ENCODE measurements around the gene XPR1. TPM values are rescaled to one million over a fixed set of nuclear protein-coding genes. Genes with fewer than 3 reads are reported as not detected.
A peak's percentile ranks its signal among the peaks of the same experiment; 100 is the strongest.

The XPR1 gene
- total and polyA plus RNA-seq, 2 of the 8 experiments (the other 6 are each of a cell fraction or from before 2014, with no cell fraction given) = 28.6 to 43.9 TPM

DNA sequence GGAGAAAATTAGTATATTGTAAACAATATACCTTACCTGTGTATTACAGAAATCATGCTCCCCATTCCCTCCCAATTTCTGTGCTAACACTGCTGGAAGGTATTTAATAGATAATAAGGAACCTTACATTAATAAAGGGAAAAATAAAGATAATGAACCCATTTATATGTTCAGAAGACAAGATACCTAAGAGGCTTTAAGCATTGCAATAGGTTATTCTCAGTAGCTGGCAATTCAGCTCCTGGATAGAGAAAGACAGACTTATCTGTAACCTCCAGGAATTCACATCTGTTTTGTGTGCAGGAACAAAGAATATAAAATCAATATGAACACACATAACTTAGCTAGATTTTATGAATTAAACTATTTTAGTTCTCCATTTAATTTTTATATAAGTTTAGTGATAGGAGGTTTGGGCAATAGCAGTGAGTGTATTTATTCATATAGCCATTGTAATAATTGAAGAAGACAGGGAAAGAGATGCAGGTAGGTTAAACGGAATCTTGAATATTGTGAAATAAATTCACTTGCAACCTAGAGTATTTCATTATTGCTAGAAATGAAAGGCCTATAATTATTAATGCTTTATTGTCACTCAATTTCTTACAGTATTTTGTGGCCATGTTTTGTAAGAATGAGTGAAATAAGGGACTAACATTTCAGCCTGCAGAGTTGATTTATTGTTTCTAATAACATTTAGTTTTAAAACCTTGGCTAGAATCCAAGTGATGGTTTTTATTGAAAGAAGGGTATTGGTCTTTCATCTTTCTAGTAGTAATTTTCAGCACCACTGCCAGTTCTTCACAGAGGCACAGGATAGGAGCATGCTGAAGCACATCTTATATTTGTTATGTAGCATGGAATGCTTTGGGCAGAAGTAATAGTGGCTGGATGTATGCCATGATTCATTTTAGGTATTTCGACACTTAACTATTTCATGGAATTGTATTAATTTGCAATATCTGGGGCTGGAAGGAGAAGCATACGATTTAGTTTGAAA lies 1.5 kb downstream of the XPR1 start:
- FAIRE-seq = no peak
- POLR2A ChIA-PET (ENCODE audit: partially characterized antibody) = interaction anchor here (1.1 to 1.5 kb wide), 3 partner anchors 8 to 278 kb away, joined by 3 to 7 read pairs (median 5); no protein-coding TSS in a partner anchor
- H3K27ac ChIP-seq (ENCODE audit: low read depth, low read length) = no peak overlapping the region

More for the DNA sequence above, 1.5 kb downstream of the XPR1 start:
- 64% methylated on average over 3 of the region's 3 CpGs; no CpG with 5 or more reads in 1 of the 2 experiments for WGBS, 2 experiments (ENCODE audit: extremely low coverage in 1 of 2, insufficient coverage in 1 of 2, insufficient read length in 1 of 2, insufficient replicate concordance in 2 of 2, low coverage in 1 of 2, low lambda C conversion rate in 2 of 2, missing lambda C conversion rate in 1 of 2)
- DNase-seq (ENCODE audit: low read depth in 1 of 2, low spot score in 2 of 2) = no peak
- H3K36me3 ChIP-seq (ENCODE audit: control insufficient read depth in 2 of 4, insufficient read depth in 4 of 4, low read length in 3 of 4) = no peaks in the 10 kb centered on the region
- H3K23ac ChIP-seq (ENCODE audit: insufficient read length) = no peak overlapping the region
- CTCF ChIA-PET (ENCODE audit: partially characterized antibody) = interaction anchor here (0.8 to 1.7 kb wide), 2 partner anchors 19 to 229 kb away, joined by 3 to 5 read pairs; no protein-coding TSS in a partner anchor
- H3K18ac ChIP-seq (ENCODE audit: extremely low read depth, low read length) = no peak overlapping the region
- H3K4me2 ChIP-seq (ENCODE audit: insufficient read depth in 1 of 2, low read depth in 2 of 2, low read length in 2 of 2) = peak overlapping the region; percentile 25 to 76
- no peaks in the 10 kb centered on the region for H3K27me3 ChIP-seq (replicated peaks in 1 of 4; ENCODE audit: control insufficient read depth in 3 of 4, extremely low read depth in 1 of 4, insufficient read depth in 3 of 4, low read length in 3 of 4)
- no peaks in the 10 kb centered on the region for H3K4me1 ChIP-seq (replicated peaks in 1 of 4; ENCODE audit: control insufficient read depth in 3 of 4, insufficient read depth in 4 of 4, low read length in 3 of 4)
- peaks cover 0 to 53% of the 10 kb centered on the region in 2 experiments; a peak in 3 of 4 replicates for H3K79me2 ChIP-seq (ENCODE audit: control insufficient read depth in 1 of 2, insufficient read depth in 2 of 2, low read length in 2 of 2)
- H2BK20ac ChIP-seq (ENCODE audit: low read length) = no peak overlapping the region
- H2BK15ac ChIP-seq (ENCODE audit: low read length) = no peak overlapping the region
- no peak overlapping the region for H4K8ac ChIP-seq (ENCODE audit: extremely low read depth, insufficient read depth, low read length)
- peaks cover 0 to 4% of the 10 kb centered on the region in 2 experiments for H4K20me1 ChIP-seq (replicated peaks in 1 of 2; ENCODE audit: control insufficient read depth in 1 of 2, insufficient read depth in 2 of 2, low read length in 2 of 2)
- no peak overlapping the region for H3K4ac ChIP-seq (replicated peaks; ENCODE audit: insufficient read length, low read depth, low read length)
- H3K56ac ChIP-seq (replicated peaks; ENCODE audit: insufficient read length, low read depth, low read length) = no peak overlapping the region
- H2AK5ac ChIP-seq (ENCODE audit: low read depth, low read length) = no peak overlapping the region
- H3K23me2 ChIP-seq (ENCODE audit: low read depth, low read length) = no peaks in the 10 kb centered on the region
- no peak overlapping the region for H4K91ac ChIP-seq (replicated peaks; ENCODE audit: insufficient read length, low read length)
- H3K4me3 ChIP-seq (ENCODE audit: extremely low read depth in 1 of 4, insufficient read depth in 2 of 4, low read depth in 3 of 4, low read length in 4 of 4) = peak overlapping the region; percentile 83 to 93 (median 86); a peak in 7 of 8 replicates
- H2BK120ac ChIP-seq (replicated peaks; ENCODE audit: low read depth, low read length) = no peak overlapping the region
- no peaks in the 10 kb centered on the region for H3K79me1 ChIP-seq (ENCODE audit: low read depth, low read length)
- TF ChIP-seq SAP30 (IDR thresholded peaks at IDR 0.05; ENCODE audit: insufficient read depth, insufficient replicate concordance, low read length) (no peak), MAFK (IDR thresholded peaks at IDR 0.05; ENCODE audit: low read depth, low read length) (no peak), GTF2F1 (IDR thresholded peaks at IDR 0.05; ENCODE audit: borderline replicate concordance, low read depth, low read length) (no peak), RBBP5 (IDR thresholded peaks at IDR 0.05; ENCODE audit: borderline replicate concordance, low read depth, low read length) (no peak)
- H2BK12ac ChIP-seq (ENCODE audit: low read depth, low read length) = no peak overlapping the region
- H2BK5ac ChIP-seq (ENCODE audit: low read depth, low read length) = no peak overlapping the region
- no peaks in the 10 kb centered on the region for H3K9me3 ChIP-seq (ENCODE audit: insufficient read depth in 2 of 2, low read depth in 1 of 2, low read length in 1 of 2)
- H3K14ac ChIP-seq (ENCODE audit: insufficient read length) = no peak overlapping the region
- H2AFZ ChIP-seq (ENCODE audit: low read length) = no peak overlapping the region
- H3K9ac ChIP-seq (replicated peaks in 1 of 4; ENCODE audit: extremely low read depth in 1 of 4, low read depth in 3 of 4, low read length in 3 of 4) = no peak overlapping the region
- H4K5ac ChIP-seq (ENCODE audit: insufficient read length, low read depth, low read length) = no peak overlapping the region

All from H1 (cell line).